ENCODE data around the gene SND1.

DNA sequence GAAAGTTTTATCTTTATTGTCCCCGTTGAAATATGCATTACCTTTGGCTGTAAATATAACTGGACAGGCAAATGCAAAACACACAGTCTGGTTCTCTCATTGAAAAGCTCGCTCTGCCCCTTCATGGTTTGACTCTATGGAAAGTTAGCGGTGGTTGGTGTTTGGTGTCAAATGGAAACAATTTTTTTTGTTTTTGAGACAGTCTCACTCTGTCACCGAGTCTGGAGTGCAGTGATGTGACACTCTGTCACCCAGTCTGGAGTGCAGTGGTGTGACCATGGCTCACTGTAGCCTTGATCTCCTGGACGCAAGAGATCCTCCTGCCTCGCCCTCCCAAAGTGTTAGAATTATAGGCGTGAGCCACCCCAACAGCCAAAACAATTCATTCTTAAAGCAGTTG lies 229.6 kb downstream of the SND1 start:
- TF ChIP-seq, protein P1, sequence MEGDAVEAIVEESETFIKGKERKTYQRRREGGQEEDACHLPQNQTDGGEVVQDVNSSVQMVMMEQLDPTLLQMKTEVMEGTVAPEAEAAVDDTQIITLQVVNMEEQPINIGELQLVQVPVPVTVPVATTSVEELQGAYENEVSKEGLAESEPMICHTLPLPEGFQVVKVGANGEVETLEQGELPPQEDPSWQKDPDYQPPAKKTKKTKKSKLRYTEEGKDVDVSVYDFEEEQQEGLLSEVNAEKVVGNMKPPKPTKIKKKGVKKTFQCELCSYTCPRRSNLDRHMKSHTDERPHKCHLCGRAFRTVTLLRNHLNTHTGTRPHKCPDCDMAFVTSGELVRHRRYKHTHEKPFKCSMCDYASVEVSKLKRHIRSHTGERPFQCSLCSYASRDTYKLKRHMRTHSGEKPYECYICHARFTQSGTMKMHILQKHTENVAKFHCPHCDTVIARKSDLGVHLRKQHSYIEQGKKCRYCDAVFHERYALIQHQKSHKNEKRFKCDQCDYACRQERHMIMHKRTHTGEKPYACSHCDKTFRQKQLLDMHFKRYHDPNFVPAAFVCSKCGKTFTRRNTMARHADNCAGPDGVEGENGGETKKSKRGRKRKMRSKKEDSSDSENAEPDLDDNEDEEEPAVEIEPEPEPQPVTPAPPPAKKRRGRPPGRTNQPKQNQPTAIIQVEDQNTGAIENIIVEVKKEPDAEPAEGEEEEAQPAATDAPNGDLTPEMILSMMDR (IDR thresholded peaks at IDR 0.05) = no peak
- TF ChIP-seq POLR2A (IDR thresholded peaks at IDR 0.05) = no peak

Measured in right lobe of liver (tissue), 4 donors.